ENCODE measurements around the gene NUBPL.

Gene NUBPL

GRCh38 chr14:31819281-31819680 lies 258.1 kb downstream of the NUBPL start:
- no peak overlapping the region for H3K4me3 ChIP-seq (ENCODE audit: low read depth, low read length)
- no peak for DNase-seq (ENCODE audit: low read depth)
- no peak for TF ChIP-seq CTCF (IDR thresholded peaks at IDR 0.05; ENCODE audit: insufficient read depth, low read depth, low read length, missing control alignments)

- no peak for TF ChIP-seq CTCF (IDR thresholded peaks at IDR 0.05; ENCODE audit: insufficient read depth, low read depth, low read length, missing control alignments)
- DNase-seq (ENCODE audit: low read depth) = no peak
- H3K4me3 ChIP-seq (ENCODE audit: low read depth, low read length) = no peak overlapping the region
Observed at GRCh38 chr14:31825459-31825858, 264.3 kb downstream of the NUBPL start.

DNA sequence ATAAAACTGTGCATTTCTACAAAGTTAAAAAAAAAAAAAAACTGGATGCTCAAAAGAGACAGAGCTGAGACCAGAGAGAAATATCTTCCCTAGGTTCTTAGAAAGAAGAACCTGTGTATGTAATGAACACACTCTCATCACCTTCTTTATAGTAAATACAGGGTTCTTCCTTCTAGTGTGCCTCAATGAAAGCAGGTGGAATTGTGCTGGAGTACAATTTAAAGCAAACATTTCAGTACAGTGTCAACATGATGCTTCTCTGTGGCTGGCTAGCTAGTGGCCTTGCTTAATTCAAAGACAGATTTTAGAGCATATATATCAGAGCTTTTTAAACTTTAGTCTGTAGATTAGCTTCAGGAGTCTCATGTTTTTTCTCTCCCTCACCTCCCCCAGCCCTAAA lies 266.1 kb downstream of the NUBPL start:
- H3K4me3 ChIP-seq (ENCODE audit: low read depth, low read length) = no peak overlapping the region
- no peak for DNase-seq (ENCODE audit: low read depth)
- no peak for TF ChIP-seq CTCF (IDR thresholded peaks at IDR 0.05; ENCODE audit: insufficient read depth, low read depth, low read length, missing control alignments)

- no peak for TF ChIP-seq CTCF (IDR thresholded peaks at IDR 0.05; ENCODE audit: insufficient read depth, low read depth, low read length, missing control alignments)
- no peak overlapping the region for H3K4me3 ChIP-seq (ENCODE audit: low read depth, low read length)
Observed at GRCh38 chr14:31828946-31829868, 268.0 kb downstream of the NUBPL start.

GRCh38 chr14:31834616-31835015 lies 273.4 kb downstream of the NUBPL start:
- DNase-seq (ENCODE audit: low read depth) = no peak

More at GRCh38 chr14:31828946-31829868, 268.0 kb downstream of the NUBPL start:
- DNase-seq (ENCODE audit: low read depth) = no peak

GRCh38 chr14:31835049-31835448 lies 273.8 kb downstream of the NUBPL start:
- DNase-seq (ENCODE audit: low read depth) = no peak
- no peak for TF ChIP-seq CTCF (IDR thresholded peaks at IDR 0.05; ENCODE audit: insufficient read depth, low read depth, low read length, missing control alignments)
- H3K4me3 ChIP-seq (ENCODE audit: low read depth, low read length) = no peak overlapping the region

More at GRCh38 chr14:31834616-31835015, 273.4 kb downstream of the NUBPL start:
- TF ChIP-seq CTCF (IDR thresholded peaks at IDR 0.05; ENCODE audit: insufficient read depth, low read depth, low read length, missing control alignments) = no peak
- H3K4me3 ChIP-seq (ENCODE audit: low read depth, low read length) = no peak overlapping the region
